ENCODE measurements around the gene GLCCI1.

GRCh38 chr7:8109196-8110022 is 140.8 kb downstream of the GLCCI1 start:
- TF ChIP-seq POLR2AphosphoS5 (IDR thresholded peaks at IDR 0.05) (no peak), POLR2A (IDR thresholded peaks at IDR 0.05) (no peak), CTCF (IDR thresholded peaks at IDR 0.05) (no peak), EP300 (IDR thresholded peaks at IDR 0.05) (no peak)
